Measurements from ENCODE around the gene RNF43. TPM values are rescaled to one million over a fixed set of nuclear protein-coding genes. Genes with fewer than 3 reads are reported as not detected.

RNF43 gene
- polyA plus RNA-seq, 1 donor from 2014 or later: not detected

GRCh38 chr17:58385359-58385899 lies 31.9 kb downstream of the RNF43 start:
- H4K20me1 ChIP-seq (ENCODE audit: insufficient read depth): no peaks in the 10 kb centered on the region
- no peak overlapping the region for H3K4me3 ChIP-seq (ENCODE audit: low read length)
- TF ChIP-seq EZH2 (IDR thresholded peaks at IDR 0.05; ENCODE audit: borderline replicate concordance, insufficient read depth, low read length, poor library complexity, severe bottlenecking) (no peak), MXI1 (conservative IDR thresholded peaks at IDR 0.05; ENCODE audit: poor library complexity, severe bottlenecking) (no peak), REST (IDR thresholded peaks at IDR 0.05; ENCODE audit: borderline replicate concordance) (no peak), TAF1 (IDR thresholded peaks at IDR 0.05; ENCODE audit: low read depth) (no peak), SMC3 (conservative IDR thresholded peaks at IDR 0.05; ENCODE audit: poor library complexity) (no peak), CTCF (IDR thresholded peaks at IDR 0.05; ENCODE audit: poor library complexity, severe bottlenecking) (no peak), EP300 (conservative IDR thresholded peaks at IDR 0.05; ENCODE audit: poor library complexity, severe bottlenecking) (no peak), RAD21 (conservative IDR thresholded peaks at IDR 0.05) (no peak), POLR2AphosphoS5 (IDR thresholded peaks at IDR 0.05) (no peak)
- H3K27me3 ChIP-seq (ENCODE audit: insufficient read depth, low read depth, low read length): no peaks in the 10 kb centered on the region
- H3K4me2 ChIP-seq (ENCODE audit: low read length): no peak overlapping the region
- H3K27ac ChIP-seq (ENCODE audit: low read length): no peak overlapping the region
- no peaks in the 10 kb centered on the region for H3K36me3 ChIP-seq (ENCODE audit: insufficient read depth, low read length)
- no peaks in the 10 kb centered on the region for H3K9me2 ChIP-seq (ENCODE audit: insufficient read depth, low read length)
- no peak overlapping the region for H2AFZ ChIP-seq (ENCODE audit: low read depth, low read length)
- H3K9me3 ChIP-seq (ENCODE audit: low read length): no peaks in the 10 kb centered on the region
- no peaks in the 10 kb centered on the region for H3K79me2 ChIP-seq (replicated peaks; ENCODE audit: insufficient read depth, low read length)
- H3K9ac ChIP-seq (ENCODE audit: low read length): no peak overlapping the region
- no peaks in the 10 kb centered on the region for H3F3A ChIP-seq (ENCODE audit: insufficient read depth, low read length, poor library complexity, severe bottlenecking)

GRCh38 chr17:58384897-58385296 lies 32.4 kb downstream of the RNF43 start:
- Histone ChIP-seq H3K27me3 (ENCODE audit: insufficient read depth, low read depth, low read length) (no peaks in the 10 kb centered on the region), H3K4me2 (ENCODE audit: low read length) (no peak overlapping the region)

More at GRCh38 chr17:58384897-58385296, 32.4 kb downstream of the RNF43 start:
- H3K4me3 ChIP-seq (ENCODE audit: low read length): no peak overlapping the region
- no peaks in the 10 kb centered on the region for H3K9me2 ChIP-seq (ENCODE audit: insufficient read depth, low read length)
- no peaks in the 10 kb centered on the region for H3K9me3 ChIP-seq (ENCODE audit: low read length)
- TF ChIP-seq EZH2 (IDR thresholded peaks at IDR 0.05; ENCODE audit: borderline replicate concordance, insufficient read depth, low read length, poor library complexity, severe bottlenecking) (no peak), EP300 (conservative IDR thresholded peaks at IDR 0.05; ENCODE audit: poor library complexity, severe bottlenecking) (no peak), POLR2AphosphoS5 (IDR thresholded peaks at IDR 0.05) (no peak), MXI1 (conservative IDR thresholded peaks at IDR 0.05; ENCODE audit: poor library complexity, severe bottlenecking) (no peak)
- H3K36me3 ChIP-seq (ENCODE audit: insufficient read depth, low read length): no peaks in the 10 kb centered on the region
- no peak overlapping the region for H2AFZ ChIP-seq (ENCODE audit: low read depth, low read length)
- no peaks in the 10 kb centered on the region for H3K79me2 ChIP-seq (replicated peaks; ENCODE audit: insufficient read depth, low read length)
- no peak overlapping the region for H3K27ac ChIP-seq (ENCODE audit: low read length)
- no peaks in the 10 kb centered on the region for H3F3A ChIP-seq (ENCODE audit: insufficient read depth, low read length, poor library complexity, severe bottlenecking)
- H3K9ac ChIP-seq (ENCODE audit: low read length): no peak overlapping the region
- H4K20me1 ChIP-seq (ENCODE audit: insufficient read depth): no peaks in the 10 kb centered on the region

All from neural cell (in vitro differentiated cells).